GM19239 (cell line): Measurements from ENCODE around the gene MINAR2.

Experiments used
- DNase-seq: peaks from one replicate; pipeline ENCODE4 v3.0.0; 2011; ENCODE audit warnings: low spot score; ENCODE audit not compliant: insufficient read length
- FAIRE-seq: peaks from 2 replicates; lab custom pipeline; 2011; peaks lifted over from hg19 to GRCh38; lab: Jason Lieb, UNC

MINAR2 gene, protein sequence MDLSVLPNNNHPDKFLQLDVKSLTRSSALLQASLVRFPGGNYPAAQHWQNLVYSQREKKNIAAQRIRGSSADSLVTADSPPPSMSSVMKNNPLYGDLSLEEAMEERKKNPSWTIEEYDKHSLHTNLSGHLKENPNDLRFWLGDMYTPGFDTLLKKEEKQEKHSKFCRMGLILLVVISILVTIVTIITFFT

DNA sequence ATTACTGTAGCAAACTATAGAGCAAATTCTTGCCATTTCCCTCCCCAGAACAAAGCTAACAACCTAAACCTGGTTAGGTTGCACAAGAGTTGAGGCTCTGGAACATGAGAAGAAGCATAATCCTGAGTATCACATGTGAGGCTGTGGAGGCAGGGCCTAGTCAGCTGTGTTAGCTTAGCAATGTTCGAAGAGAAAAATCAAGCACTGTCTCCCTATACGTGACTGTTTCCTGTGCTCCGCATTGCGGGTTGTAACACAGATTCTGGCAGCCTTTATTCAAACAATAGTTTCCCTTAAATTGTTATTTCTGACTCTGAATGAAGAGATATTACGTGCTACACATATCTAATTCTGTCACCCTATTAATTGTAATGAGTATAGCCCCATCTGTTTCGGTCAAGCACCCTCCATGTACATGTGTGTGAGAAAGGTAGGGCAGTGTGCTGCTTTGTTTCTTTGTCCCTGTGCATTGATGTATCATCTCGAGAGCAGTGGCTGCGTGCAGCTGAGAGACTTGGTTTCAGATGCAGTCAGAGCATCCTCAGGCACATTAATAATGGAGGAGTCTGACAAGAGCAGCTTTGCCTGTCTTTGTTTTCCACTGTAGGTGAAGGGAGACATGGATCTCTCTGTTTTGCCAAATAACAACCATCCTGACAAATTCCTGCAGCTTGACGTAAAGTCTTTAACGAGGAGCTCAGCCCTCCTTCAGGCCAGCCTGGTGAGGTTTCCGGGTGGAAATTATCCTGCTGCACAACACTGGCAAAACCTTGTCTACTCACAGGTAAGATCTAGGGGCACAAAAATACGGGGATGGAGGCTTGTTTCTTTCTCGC lies at the start of gene MINAR2:
MINAR2 (plus strand) TSS at position 523 of the 836 bp plus-strand sequence; CDS start at position 620, 97 bp downstream.
- FAIRE-seq (no peak), DNase-seq (no peak)

DNA sequence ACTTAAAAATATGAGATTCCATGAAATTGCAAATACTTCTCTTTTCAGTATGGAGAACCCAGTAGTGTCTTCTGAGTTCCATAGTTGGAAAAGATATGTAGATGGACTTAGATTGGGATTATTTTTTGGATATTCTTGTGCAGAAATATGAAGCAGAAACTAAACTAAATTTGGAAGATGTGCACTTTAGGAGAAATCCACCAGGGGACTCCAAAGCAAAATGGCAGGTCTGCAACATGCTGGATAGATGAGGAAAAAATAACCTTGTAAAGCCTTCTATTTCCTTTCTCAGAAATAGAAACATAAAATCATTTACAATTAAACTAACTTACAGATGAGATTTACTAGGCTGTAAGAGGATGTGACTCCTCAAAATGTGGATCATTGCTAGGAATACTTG lies 49.2 kb upstream of the MINAR2 start:
- DNase-seq = no peak
- no peak for FAIRE-seq

DNA sequence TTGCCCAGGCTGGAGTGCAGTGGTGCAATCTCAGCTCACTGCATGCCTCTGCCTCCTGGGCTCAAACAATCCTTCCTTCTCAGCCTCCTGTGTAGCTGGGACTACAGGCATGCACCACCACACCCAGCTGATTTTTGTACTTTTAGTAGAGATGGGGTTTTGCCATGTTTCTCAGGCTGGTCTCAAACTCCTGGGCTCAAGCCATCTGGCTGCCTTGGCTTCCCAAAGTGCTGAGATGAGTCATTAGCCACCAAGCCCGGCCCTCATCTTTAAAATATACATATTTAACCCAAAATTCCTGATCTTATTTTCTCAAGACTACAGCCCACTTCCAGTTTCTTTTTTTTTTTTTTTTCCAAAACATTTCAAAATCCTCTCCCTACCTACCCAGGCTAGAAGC lies 31.7 kb upstream of the MINAR2 start:
- FAIRE-seq = no peak
- DNase-seq = no peak

DNA sequence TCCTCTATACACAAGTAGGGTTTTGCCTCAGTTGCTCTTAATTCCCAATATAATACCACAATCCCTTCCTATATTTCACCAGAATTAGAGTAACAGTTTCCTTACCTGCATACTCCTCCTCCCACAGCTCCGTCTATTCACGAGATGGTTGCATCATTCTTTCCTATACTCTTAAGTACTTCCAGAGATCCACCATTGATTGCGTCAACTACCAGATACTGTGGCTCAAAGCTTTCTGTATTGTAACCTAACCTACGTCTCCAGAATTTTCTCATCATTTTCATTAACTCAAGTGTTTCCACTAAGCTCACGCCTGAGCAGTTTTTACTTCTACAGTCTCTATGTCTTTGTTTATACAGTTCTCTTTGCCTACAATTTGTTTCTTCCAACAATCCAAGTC lies 31.2 kb upstream of the MINAR2 start:
- no peak for DNase-seq
- no peak for FAIRE-seq

- DNase-seq (no peak), FAIRE-seq (no peak)
These were observed 30.1 kb upstream of the MINAR2 start for GRCh38 chr5:129717751-129718310.

DNA sequence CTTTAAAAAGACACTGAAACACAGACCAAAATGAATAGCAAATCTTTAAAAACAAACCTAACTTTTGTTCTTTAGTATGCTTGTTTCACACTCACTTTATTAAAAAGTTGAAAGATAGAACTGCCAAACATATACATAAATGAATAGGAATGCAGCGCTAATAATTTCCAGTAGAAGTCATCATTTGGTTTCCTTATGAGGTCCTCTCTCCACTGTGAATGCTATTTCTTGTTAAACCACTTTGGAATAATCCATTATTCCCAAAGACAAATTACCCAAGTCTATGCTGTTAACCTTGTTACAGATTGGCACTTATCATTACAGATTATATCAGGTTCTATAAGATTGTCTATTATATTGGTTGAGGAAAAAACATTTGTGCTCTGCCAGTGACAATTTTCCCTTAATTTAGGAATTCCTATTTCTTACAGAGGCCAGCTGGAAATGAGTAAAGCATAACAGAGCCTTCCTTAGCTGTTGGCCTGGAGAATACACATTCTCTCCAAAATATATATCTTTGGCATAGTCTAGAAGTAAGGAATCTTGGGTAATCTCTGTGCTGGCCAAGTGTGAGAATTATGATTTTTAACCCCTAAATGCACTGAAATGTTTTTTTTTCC lies 29.3 kb upstream of the MINAR2 start:
- FAIRE-seq = no peak

GRCh38 chr5:129724222-129724621 lies 23.7 kb upstream of the MINAR2 start:
- DNase-seq (no peak), FAIRE-seq (no peak)

More for the DNA sequence above, 29.3 kb upstream of the MINAR2 start:
- no peak for DNase-seq

GRCh38 chr5:129724647-129725046 lies 23.2 kb upstream of the MINAR2 start:
- DNase-seq (no peak), FAIRE-seq (no peak)

- DNase-seq = no peak
- no peak for FAIRE-seq
These were observed 8.1 kb upstream of the MINAR2 start for GRCh38 chr5:129739773-129740172.

DNA sequence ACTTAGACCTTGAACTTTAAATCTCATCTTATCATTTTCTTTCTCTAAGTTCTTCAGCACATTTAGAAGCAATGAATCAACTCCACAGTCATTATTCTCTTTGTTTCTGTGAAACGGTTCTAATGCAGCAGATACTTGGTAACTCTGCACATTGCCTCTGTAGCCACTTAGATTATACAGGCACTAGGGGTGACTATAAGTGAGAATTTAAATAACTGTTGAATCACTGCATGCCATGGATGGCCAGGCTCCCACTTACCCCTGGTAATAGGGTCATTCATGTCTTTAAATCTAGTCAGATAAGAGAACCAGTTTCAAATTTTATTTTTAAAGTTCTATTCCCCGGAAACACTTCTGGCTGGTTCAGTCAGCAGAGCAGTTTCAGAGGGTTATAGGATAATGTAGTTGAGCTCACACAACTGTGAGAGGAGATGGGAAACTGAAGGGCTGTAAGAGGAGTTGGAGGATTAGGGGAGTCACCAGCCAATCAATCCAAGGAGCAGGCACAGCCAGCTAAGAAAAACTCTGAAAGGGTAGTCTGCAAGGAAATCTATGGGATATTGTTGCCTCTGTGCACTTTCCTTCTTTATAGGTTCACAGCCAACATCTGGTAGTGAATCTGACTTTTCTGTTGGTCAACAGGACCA lies 4.2 kb upstream of the MINAR2 start:
- FAIRE-seq = no peak

GRCh38 chr5:129745997-129746396 lies 1.9 kb upstream of the MINAR2 start:
- no peak for FAIRE-seq
- no peak for DNase-seq

More for the DNA sequence above, 4.2 kb upstream of the MINAR2 start:
- DNase-seq = no peak

DNA sequence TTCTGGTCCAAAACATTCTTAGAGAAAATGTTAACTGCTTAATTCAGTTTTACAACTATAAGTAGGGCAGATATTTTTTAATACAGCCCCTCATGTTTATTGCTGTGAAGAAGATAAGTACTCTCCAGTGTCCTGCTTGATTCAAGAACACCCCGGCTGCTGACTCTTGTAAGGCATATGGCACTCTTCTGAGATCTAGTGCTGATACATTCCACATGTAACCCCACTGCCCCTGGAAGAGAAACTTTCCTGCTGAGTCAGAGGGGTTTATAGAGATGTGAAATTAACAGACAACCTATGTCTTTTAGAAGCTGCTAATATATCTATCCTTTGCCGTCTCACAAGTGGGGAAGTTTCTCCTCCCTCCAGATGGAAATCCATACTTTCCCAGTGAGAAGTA lies 1.0 kb upstream of the MINAR2 start:
- FAIRE-seq = no peak
- no peak for DNase-seq

DNA sequence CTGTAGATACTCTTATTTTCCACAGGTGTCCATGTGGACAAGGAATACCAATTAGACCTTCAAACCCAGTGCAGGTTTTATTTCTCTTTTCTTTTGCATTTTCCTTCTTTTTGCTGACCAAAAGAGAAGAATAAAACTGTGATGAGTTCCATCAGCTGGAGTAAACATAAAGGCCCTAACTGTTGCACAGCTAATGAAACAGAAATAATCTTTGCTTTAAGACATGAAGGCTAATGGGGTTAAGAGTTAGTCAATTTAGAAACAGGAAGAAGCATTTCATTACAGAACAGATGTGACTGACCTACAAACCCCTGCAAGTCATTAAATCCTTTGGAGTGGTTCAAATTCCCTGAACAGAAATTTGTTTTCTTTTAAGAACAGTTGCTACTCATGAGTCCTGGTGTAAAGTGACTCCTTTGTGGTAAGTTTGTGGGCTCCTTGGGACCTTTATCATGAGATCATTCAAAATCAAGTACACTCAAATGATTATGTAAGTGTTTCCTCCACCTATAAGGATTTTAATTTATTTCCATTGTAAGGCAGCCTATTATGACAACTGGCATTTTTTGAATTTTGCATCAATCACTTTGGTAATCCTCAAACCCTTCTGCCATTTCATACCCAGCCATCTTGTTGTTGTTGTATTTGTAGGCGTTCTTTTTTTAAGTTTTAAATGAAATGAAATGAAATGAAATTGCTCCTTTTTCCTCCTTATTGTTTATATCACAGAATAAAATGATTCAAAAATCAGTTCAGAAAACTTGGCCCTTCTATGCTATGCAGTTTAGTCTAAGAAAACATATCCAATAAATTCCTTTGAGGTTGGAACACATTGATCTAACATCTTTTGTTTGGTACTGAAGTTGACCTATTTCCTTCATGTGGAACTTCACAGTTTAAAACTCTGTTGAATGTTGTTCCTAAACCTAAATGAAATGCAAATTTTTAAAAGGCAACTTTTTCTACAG lies 1.3 kb downstream of the MINAR2 start:
- FAIRE-seq (no peak), DNase-seq (no peak)

DNA sequence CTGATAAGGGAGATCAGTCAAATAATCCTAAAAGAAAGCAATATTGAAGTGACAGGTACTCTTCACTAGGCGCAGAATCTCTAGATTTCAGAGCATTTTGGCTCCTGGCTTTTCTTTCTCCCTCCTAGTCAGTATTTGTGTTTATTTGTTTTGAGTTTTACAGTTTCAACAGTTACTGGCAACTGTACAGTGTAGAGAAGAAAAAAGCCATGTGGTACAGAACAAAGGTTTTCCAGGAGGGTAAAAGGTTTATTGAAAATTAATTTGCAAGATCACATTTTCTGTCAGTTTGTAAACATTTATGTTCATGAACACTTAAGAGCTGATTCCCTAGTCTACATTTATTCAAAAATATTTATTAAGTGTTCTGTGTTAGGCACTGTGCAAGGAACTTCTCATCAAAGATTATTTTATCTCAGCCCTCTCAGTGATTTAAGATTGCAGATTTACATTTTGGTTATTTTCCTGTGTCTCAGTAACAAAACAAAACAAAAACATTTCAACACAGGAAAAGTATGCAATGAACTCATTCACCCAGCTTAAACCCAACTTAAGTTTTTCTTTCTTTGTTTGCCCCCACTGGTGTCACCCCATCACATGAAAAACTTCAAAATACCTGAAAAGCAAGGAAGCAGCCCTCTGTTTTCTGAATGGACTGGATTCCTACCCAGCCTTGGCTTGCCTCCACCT lies 12.9 kb downstream of the MINAR2 start:
- DNase-seq (no peak), FAIRE-seq (no peak)

- DNase-seq (no peak), FAIRE-seq (no peak)
These were observed 15.8 kb downstream of the MINAR2 start for GRCh38 chr5:129763651-129764050.

GRCh38 chr5:129766798-129767197 lies 18.9 kb downstream of the MINAR2 start:
- DNase-seq (no peak), FAIRE-seq (no peak)

- FAIRE-seq = peak; percentile 80
These were observed 20.1 kb downstream of the MINAR2 start for GRCh38 chr5:129767927-129768380.

GRCh38 chr5:129768735-129769134 lies 20.8 kb downstream of the MINAR2 start:
- DNase-seq = no peak
- FAIRE-seq = no peak

More at GRCh38 chr5:129767927-129768380, 20.1 kb downstream of the MINAR2 start:
- peak; percentile 18 for DNase-seq
